Stimulated activated CD4-positive, alpha-beta T cell treated with anti-CD3 and anti-CD28 coated beads, Interleukin-12 subunit alpha, Interleukin-12 subunit beta, amount 100 ng/mL, for 48 hours (primary cell): ENCODE results near the gene CCDC69.
A peak's percentile ranks its signal among the peaks of the same experiment; 100 is the strongest.

Experiments used
- DNase-seq, 3 donors: peaks; one replicate each; pipeline ENCODE4 v3.0.0-alpha.2; 2020; ENCODE audit warnings: low read depth in 2 of 3, low spot score in 1 of 3

CCDC69 gene

GRCh38 chr5:151168602-151169344 is 55.1 kb downstream of the CCDC69 start:
- no peak for DNase-seq

DNA sequence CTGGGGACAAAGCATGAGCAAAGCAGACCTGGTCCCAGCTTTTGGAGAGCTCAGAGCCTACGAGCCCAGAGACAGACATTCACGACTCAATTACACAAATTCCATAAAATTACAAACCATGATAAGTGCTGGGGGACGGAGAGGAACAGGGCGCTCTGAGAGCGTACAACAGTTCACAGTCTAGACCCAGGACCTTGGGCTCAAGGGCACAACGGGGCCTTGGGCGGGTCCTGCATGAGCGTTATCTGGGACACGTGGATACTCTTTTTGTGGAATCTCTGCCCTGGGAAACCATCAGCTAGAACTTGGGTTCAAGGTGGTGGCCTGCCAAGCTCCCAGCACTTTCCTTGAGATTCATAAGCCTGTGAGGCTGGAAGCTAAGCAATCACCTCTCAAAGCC is 56.9 kb downstream of the CCDC69 start:
- DNase-seq = no peak

DNA sequence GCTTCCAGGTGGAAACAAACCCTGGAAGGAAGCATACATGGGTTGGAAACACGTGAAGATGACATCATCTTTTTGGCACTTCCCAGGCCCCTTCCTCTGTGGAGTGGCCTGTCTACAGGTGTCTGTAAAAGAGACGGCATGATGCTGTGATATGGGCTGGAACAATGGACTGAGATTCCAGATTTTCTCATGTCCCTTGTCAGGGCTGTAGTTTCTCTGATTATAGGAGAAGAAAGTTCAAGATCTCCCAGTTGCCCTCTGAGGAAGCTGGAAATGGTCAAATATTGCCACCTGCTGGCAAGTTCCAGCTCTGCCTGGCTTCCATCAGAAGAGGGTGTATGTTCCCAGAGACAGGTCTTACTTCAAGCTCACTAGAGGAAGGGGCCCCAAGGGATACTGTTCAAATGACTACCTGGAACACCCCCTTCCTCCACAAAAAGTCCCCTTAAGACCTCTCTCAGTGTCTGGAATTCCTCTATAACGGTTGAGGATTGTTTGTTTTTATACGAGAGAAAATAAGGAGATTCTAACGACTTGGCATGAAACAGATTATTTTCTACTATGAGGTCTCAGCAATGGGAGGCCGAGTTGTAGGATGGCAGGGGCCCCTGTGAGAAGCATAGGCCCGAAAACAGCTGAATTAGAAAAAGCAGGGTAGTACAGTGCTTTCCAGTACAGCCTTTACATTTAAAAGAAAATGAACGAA is 59.1 kb downstream of the CCDC69 start:
- DNase-seq = peak; percentile 72 to 85 (median 72)

GRCh38 chr5:151162776-151163175 is 61.1 kb downstream of the CCDC69 start:
- no peak for DNase-seq

- no peak for DNase-seq
Observed at GRCh38 chr5:151159649-151160373, 64.1 kb downstream of the CCDC69 start.

DNA sequence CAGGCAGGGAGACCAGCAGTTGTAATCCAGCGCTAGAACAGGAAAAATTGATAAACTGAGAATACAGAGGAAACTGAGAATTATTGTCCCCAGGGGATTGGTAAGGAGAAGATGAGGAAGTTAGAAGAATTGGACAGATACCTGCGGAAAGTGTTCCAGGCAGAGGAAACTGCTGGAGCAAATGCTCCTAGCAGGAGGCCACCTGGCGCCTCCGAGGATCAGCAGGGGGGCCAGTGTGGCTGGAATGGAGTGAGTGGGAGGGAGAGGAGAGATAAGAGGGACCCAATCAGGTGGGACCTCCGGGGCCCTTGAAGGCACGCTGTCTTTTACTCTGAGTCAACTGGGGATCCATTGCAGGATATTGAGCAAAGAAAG is 65.6 kb downstream of the CCDC69 start:
- no peak for DNase-seq

- peak in 2 of 3 donors; percentile 48 to 71 for DNase-seq
Observed at GRCh38 chr5:151157426-151158286, 66.2 kb downstream of the CCDC69 start, which contains the start of gene ANXA6. Gene ANXA6, minus strand, starts transcription at chr5:151157779. Its CDS starts 9,878 bp downstream, at chr5:151147901.

GRCh38 chr5:151156507-151157420 is 67.1 kb downstream of the CCDC69 start:
- no peak for DNase-seq

GRCh38 chr5:151155775-151156506 is 68.0 kb downstream of the CCDC69 start:
- DNase-seq = no peak

DNA sequence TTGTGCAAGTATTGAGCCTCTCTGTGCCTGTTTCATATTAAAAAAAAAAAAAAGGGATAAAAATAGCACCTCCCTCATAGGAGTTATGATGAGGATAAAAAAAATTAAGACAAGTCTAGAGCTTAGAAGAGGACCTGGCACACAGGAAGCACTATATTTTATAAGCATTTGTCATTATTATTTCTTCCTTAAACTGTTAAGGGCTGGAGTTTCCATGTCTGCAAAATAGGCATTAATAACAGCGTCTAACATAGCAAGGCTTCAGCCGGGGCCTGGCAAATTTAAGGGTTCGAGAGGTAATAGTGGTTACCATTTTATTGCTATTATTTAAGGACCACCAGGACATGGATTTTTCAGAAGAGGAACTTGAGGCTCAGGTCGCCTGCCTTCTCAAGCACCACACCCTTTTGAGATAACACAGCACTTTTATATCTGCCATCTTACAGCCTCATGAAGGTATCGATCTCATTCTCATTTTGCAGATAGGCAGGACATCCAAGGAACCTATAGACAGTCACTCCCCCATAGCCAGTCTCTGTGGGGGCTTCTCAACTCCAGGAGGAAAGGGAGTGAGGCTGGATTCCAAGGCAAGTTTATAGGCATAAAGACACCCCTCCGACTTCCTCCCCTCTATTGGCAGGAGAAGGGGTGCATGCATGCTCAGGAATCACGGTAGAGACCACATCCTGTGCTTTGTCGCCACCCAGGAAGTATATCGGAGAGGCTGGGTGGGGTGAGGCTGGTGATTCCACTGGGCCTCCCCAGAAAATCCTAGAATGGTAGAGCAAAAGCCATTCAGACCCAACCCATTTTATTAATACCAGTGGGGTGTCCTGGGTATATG is 68.7 kb downstream of the CCDC69 start:
- no peak for DNase-seq

DNA sequence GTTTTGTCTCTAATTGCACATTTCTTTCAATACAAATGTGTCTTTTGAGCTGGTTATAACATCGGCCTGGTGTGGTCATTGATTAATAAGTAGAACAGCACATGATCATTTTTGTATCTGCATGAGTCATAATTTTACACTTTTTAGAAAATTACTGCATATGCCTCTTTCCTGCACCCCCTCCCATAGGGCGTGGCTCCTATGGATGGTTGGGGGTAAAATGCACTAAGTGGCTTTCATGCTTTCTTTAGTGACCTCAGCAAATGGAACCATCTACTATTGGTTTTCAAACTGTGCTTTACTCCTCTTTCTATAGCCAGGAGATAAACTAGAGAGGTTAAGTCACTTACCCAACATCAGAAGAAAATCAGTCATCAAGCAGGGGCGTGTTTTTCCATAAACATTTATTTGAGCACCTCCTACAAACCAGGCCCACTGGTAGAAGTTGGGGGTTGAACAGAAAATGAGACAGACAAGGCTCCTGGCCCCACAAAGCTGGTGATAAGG is 70.1 kb downstream of the CCDC69 start:
- peak in 2 of 3 donors; percentile 49 to 63 for DNase-seq

DNA sequence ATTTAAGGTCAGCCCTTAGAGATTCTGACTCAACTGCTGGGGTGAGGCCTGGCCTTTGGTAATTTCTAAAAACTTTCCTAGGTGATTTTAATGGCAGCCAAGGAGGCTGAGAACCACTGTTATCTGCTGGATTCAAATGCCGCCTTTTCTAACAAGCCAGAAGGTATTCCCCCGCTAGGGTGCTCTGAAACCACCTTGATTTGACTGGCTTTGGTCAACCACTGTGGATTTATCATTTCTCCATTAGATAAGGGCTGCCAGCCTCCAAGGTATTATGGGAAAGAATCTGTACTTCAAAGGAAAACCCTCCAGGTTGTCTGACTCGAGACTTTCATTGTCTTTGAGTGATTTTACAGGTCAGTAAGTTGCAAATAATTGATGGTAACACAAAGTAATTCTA is 70.6 kb downstream of the CCDC69 start:
- no peak for DNase-seq

DNA sequence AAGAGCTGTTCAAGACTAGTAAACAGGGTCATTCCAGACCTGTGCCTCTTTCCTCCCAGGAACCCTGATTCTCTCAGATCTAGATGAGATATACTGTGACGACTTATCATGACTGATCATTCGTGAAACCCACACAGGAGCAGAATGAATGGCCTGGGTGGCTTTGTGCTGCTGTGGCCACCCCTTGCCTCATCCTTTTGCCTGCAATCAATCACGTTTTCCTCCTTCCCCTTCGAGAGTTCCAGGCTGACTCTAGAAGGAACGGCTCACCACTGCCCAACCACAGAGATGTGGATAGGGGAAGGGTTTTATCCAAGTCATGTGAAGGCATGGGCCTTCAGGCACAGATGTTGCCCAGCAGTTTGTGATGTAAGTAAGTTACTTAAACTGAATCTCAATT is 72.1 kb downstream of the CCDC69 start:
- DNase-seq = peak; percentile 59 to 72 (median 67)

DNA sequence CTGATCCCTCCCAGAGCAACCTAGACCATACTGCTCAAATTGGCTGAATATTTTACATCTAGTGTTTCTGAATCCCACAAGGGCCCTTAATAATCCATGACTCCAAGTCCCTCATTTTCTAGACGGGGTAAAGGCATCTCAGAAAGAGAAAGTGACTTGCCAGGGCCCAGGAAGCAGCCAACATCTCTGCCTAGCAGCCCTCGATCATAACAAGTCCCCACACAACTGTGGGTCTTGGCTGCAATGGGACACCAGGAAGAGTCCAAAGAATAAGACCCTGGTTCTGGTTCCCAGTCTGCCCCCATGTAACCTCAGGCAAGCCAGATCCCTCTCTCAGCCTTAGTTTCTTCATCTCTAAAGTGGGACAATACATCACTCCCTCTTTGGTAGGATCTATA is 72.6 kb downstream of the CCDC69 start:
- no peak for DNase-seq

- peak; percentile 50 to 57 (median 54) for DNase-seq
Observed at GRCh38 chr5:151150471-151151262, 73.2 kb downstream of the CCDC69 start.

- DNase-seq = no peak
Observed at GRCh38 chr5:151148583-151148982, 75.3 kb downstream of the CCDC69 start.

- DNase-seq = no peak
Observed at GRCh38 chr5:151147033-151147432, 76.9 kb downstream of the CCDC69 start.
